Pancreas (tissue), 10 donors: ENCODE results near the gene MCC. TPM values are rescaled to one million over a fixed set of nuclear protein-coding genes. Genes with fewer than 3 reads are reported as not detected.

Experiments used
- ATAC-seq, 4 donors: fragments of 200-7000 bp; cut with Tn5 transposase; one replicate each; pipeline versions ENCODE4 v1.8.0 to v1.9.1; 2020; ENCODE audit warnings: mild to moderate bottlenecking in 4 of 4, moderate library complexity in 4 of 4
- DNase-seq, 6 donors: peaks; one replicate each; pipeline ENCODE4 v3.0.0-alpha.2; 2020
- FAIRE-seq: peaks from 2 replicates; lab custom pipeline; 2012; peaks lifted over from hg19 to GRCh38; lab: Jason Lieb, UNC
- H3K27ac ChIP-seq, 4 donors: fragments of 200-600 bp; sonication (generic); 1 replicate in 3 of 4; 2 replicates in 1 of 4; pipeline versions ENCODE4 v1.5.0 to v1.8.0; 2020
- H3K27me3 ChIP-seq, 4 donors: fragments of 200-600 bp; one replicate each; pipeline ENCODE4 v1.8.0; 2021
- H3K36me3 ChIP-seq, 3 donors: fragments of 200-600 bp; sonication (generic) in 1 of 3; one replicate each; pipeline versions ENCODE4 v1.5.0 to v1.8.0; 2020 to 2021
- H3K4me1 ChIP-seq, 3 donors: fragments of 200-600 bp; one replicate each; pipeline ENCODE4 v1.8.0; 2021
- H3K4me3 ChIP-seq, 4 donors: fragments of 200-600 bp; sonication (generic) in 2 of 4; one replicate each; pipeline versions ENCODE4 v1.5.0 to v1.8.0; 2020 to 2021
- H3K9me3 ChIP-seq, 4 donors: fragments of 200-600 bp; one replicate each; pipeline ENCODE4 v1.8.0; 2021
- WGBS, 2 donors: extraction: QIAGEN DNeasy Blood & Tissue Kit; methylation state at CpG; one replicate each; pipeline ENCODE4 v1.1.7; 2013; 5-methylcytosine and 5-hydroxymethylcytosine counted together
- intact Hi-C, 3 donors: fragments of 100-400 bp; cut with DNase I; formaldehyde crosslinking; loops; one replicate each; pipeline versions ENCODE4 v1.11.1 to v1.14.2; 2022
- polyA plus RNA-seq, 2 donors: library from polyadenylated mRNA; stranded (reverse); fragments of 200-250 nt; gene quantifications; one replicate each; pipeline ENCODE4 v1.2.3, GENCODE V29; 2013
- total RNA-seq, 6 donors: library from RNA; stranded (reverse); fragmentation: NEBNext Ultra II Directional in 4 of 6; extraction: Animal tissue kit (Norgen Biotek cat#: 25700) in 4 of 6; gene quantifications; one replicate each; pipeline versions ENCODE4 v1.2.1 to v1.2.4, GENCODE V29; 2021 to 2023
- TF ChIP-seq, protein P1 (sequence below), 4 donors: fragments of 200-600 bp; sonication (generic) in 3 of 4; IDR thresholded peaks; one replicate each; pipeline versions ENCODE4 v1.5.0 to v1.8.0; 2021; ENCODE audit warnings: antibody characterized with exemption in 4 of 4
- donor health status: healthy with polysubstance abuse.
- donor health status: DM: no; HTN: no; CAD: no; lungs with moderate emphysema.
- donor health status: DM: no; HTN: no; CAD: no.
- donor health status: control.
- donor health status: control.
- donor health status: Bipolar disorder and iron deficiency.
- donor health status: DM: yes; HTN: yes; CAD: no.
- donor health status: DM: no; HTN: no; CAD: no.
- donor health status: DM: no; HTN: no; CAD: no.
- donor health status: DM: yes; HTN: yes; CAD: no.

Gene MCC
- total and polyA plus RNA-seq, 8 donors: 1.3 to 8.3 (median 4.0) TPM

DNA sequence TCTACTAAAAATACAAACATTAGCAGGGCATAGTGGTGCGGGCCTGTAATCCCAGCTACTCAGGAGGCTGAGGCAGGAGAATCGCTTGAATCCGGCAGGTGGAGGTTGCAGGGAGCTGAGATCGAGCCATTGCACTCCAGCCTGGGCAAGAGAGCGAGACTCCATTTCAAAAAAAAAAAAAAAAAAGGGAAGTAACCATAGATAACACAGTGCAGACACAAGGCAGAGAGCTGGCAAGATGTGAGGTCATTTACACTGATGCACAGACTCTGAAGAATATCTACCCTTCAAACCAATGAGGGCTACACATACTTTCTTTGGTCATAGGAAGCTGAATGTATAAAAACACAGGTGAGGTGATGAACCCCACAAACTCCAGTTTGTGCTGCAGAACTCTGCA is 379.8 kb downstream of the MCC start:
- Histone ChIP-seq H3K9me3 (no peaks in the 10 kb centered on the region), H3K27me3 (no peaks in the 10 kb centered on the region), H3K4me1 (no peaks in the 10 kb centered on the region), H3K4me3 (no peak overlapping the region), H3K27ac (no peak overlapping the region), H3K36me3 (no peaks in the 10 kb centered on the region)
- ATAC-seq (no peak), DNase-seq (no peak), FAIRE-seq (no peak)
- TF ChIP-seq, protein P1, sequence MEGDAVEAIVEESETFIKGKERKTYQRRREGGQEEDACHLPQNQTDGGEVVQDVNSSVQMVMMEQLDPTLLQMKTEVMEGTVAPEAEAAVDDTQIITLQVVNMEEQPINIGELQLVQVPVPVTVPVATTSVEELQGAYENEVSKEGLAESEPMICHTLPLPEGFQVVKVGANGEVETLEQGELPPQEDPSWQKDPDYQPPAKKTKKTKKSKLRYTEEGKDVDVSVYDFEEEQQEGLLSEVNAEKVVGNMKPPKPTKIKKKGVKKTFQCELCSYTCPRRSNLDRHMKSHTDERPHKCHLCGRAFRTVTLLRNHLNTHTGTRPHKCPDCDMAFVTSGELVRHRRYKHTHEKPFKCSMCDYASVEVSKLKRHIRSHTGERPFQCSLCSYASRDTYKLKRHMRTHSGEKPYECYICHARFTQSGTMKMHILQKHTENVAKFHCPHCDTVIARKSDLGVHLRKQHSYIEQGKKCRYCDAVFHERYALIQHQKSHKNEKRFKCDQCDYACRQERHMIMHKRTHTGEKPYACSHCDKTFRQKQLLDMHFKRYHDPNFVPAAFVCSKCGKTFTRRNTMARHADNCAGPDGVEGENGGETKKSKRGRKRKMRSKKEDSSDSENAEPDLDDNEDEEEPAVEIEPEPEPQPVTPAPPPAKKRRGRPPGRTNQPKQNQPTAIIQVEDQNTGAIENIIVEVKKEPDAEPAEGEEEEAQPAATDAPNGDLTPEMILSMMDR (IDR thresholded peaks at IDR 0.05): no peak
- WGBS, 2 donors: 88 to 94% methylated on average over 5 of the region's 5 CpGs
- intact Hi-C loops: no loop called here

DNA sequence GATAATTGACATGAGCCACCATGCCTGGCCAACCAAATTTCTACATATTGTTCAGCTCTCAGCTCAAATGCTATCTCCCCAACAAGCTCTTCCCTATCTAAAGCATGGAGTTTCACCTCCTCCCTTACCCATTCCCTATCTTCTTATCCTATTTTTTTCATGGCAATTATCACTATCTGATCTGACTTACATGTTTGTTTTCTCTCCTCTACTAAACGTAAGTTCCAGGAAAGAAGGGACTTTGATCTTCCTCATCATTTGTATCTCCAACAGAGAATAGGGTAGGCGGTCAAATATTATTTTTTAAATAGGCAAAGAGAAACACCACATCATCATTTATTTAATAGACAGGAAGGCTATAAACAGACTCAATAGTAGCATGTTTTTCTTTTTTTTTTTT is 381.4 kb downstream of the MCC start:
- Histone ChIP-seq H3K27ac (no peak overlapping the region), H3K27me3 (no peaks in the 10 kb centered on the region), H3K4me1 (no peaks in the 10 kb centered on the region), H3K36me3 (no peaks in the 10 kb centered on the region), H3K9me3 (no peaks in the 10 kb centered on the region), H3K4me3 (no peak overlapping the region)
- intact Hi-C loops: no loop called here
- no peak for FAIRE-seq
- ATAC-seq: no peak
- DNase-seq: no peak
- TF ChIP-seq, protein P1 (IDR thresholded peaks at IDR 0.05): no peak
- whole genome bisulfite sequencing, 2 donors: 56 to 57% methylated on average over 2 of the region's 2 CpGs

DNA sequence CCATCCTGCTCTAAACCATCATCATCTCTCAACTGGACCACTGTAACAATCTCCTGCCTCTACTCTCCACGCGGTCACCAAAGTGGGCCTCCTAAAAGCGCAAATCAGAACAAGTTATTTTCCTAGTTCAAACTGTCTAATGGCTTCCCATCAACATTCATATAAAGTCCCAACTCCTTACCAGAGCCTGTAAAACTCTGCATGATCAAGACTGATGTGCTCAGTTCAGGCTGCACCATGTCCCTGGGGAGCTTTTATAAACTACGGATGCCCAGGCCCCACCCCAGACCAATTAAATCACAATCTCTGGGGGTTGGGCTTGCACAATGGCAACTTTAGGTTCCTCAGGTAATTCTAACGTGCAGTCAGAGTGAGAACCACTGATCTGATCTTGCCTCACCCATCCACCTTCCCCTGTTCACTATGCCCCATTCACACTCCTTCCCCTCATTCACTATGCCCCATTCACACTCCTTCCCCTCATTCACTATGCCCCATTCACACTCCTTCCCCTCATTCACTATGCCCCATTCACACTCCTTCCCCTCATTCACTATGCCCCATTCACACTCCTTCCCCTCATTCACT is 382.5 kb downstream of the MCC start:
- ATAC-seq: no peak
- Histone ChIP-seq H3K4me3 (no peak overlapping the region), H3K27me3 (no peaks in the 10 kb centered on the region), H3K36me3 (no peaks in the 10 kb centered on the region), H3K4me1 (no peaks in the 10 kb centered on the region), H3K9me3 (no peaks in the 10 kb centered on the region), H3K27ac (no peak overlapping the region)
- FAIRE-seq: no peak
- TF ChIP-seq, protein P1 (IDR thresholded peaks at IDR 0.05): no peak
- DNase-seq: no peak
- intact Hi-C loops: no loop called here
- WGBS, 2 donors: 89% methylated on average over 5 of the region's 5 CpGs

DNA sequence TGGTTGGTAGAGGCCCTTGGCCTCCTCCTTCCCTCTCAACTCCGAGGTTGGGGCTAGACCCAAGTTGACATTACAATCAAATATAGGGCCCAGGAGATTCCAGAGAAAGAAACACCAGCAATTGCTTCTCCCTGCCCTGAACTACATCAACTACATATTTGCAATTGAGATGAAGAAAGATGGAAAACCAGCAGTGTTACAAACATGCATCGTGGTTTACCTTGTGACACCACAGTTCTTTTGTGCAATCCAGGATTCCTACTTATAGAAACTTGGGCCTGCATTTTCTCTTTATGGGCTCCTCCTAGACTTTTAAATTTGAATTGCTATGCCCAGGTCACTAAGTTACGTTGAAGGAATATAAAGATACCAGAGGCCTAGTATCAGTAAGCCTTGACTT is 384.9 kb downstream of the MCC start:
- WGBS, 2 donors: 81 to 82% methylated on average over 3 of the region's 3 CpGs
- Histone ChIP-seq H3K9me3 (no peaks in the 10 kb centered on the region), H3K27ac (no peak overlapping the region), H3K36me3 (no peaks in the 10 kb centered on the region), H3K4me1 (no peaks in the 10 kb centered on the region), H3K4me3 (no peak overlapping the region), H3K27me3 (no peaks in the 10 kb centered on the region)
- FAIRE-seq (no peak), DNase-seq (no peak), ATAC-seq (no peak)
- intact Hi-C loops: no loop called here
- TF ChIP-seq, protein P1 (IDR thresholded peaks at IDR 0.05): no peak

DNA sequence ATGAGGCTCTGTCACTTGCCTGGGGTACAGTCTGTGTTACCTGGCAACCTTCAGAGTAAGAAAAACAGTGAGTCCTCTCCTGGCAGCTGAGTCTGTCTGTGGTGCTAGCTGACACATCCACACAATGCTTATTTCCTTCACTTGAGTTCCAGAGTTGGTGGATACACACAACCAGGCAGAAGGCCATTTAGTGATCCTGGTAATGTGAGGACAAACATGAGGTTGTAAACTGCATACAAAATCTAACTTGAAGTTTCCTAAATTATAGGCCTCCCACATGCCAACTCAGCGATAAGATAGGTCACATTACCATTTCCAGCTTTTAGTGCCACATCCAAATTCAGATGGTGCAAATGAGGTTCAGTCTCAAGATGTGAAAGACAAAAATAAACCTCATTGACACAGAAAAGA is 386.1 kb downstream of the MCC start:
- H3K36me3 ChIP-seq: no peaks in the 10 kb centered on the region
- DNase-seq: no peak
- no peaks in the 10 kb centered on the region for H3K9me3 ChIP-seq
- 91 to 93% methylated on average over 1 of the region's 1 CpG for WGBS, 2 donors
- H3K4me1 ChIP-seq: no peaks in the 10 kb centered on the region
- TF ChIP-seq, protein P1 (IDR thresholded peaks at IDR 0.05): no peak
- no peak overlapping the region for H3K27ac ChIP-seq
- H3K4me3 ChIP-seq: no peak overlapping the region
- H3K27me3 ChIP-seq: no peaks in the 10 kb centered on the region
- peak in 1 of 4 donors; percentile 27 for ATAC-seq
- intact Hi-C loops: no loop called here
- no peak for FAIRE-seq
